Tibial nerve (tissue), 4 donors: ENCODE results near the gene ENKD1. TPM values are rescaled to one million over a fixed set of nuclear protein-coding genes. Genes with fewer than 3 reads are reported as not detected.

ENCODE experiments used
- DNase-seq, 2 donors: peaks; one replicate each; pipeline ENCODE4 v3.0.0-alpha.2; 2019; ENCODE audit warnings: low spot score in 2 of 2
- H3K27ac ChIP-seq, 4 donors: fragments of 200-600 bp; sonication (generic) in 3 of 4; one replicate each; pipeline ENCODE4 v1.5.1; 2017 to 2019; ENCODE audit warnings: mild to moderate bottlenecking in 1 of 4
- H3K27me3 ChIP-seq, 2 donors: fragments of 200-600 bp; sonication (generic) in 1 of 2; one replicate each; pipeline versions ENCODE4 v1.5.1 to v1.6.0; 2017 to 2019
- H3K36me3 ChIP-seq, 3 donors: fragments of 200-600 bp; sonication (generic); one replicate each; pipeline ENCODE4 v1.5.1; 2018 to 2019
- H3K4me1 ChIP-seq, 4 donors: fragments of 200-600 bp; sonication (generic) in 3 of 4; one replicate each; pipeline ENCODE4 v1.5.1; 2017 to 2019
- H3K4me3 ChIP-seq, 4 donors: fragments of 200-600 bp; sonication (generic) in 3 of 4; one replicate each; pipeline ENCODE4 v1.5.1; 2017 to 2019; ENCODE audit warnings: mild to moderate bottlenecking in 1 of 4, moderate library complexity in 1 of 4
- H3K9me3 ChIP-seq, 4 donors: fragments of 200-600 bp; sonication (generic) in 3 of 4; one replicate each; pipeline ENCODE4 v1.5.1; 2017 to 2019
- CTCF ChIP-seq, 5 experiments: fragments of 200-600 bp in 3 of 5; fragments of 450-650 bp in 2 of 5; sonication (generic) in 3 of 5; IDR thresholded peaks; one replicate each; pipeline ENCODE4 v1.5.1; 2016 to 2019; ENCODE audit warnings: antibody characterized with exemption in 5 of 5, mild to moderate bottlenecking in 3 of 5, moderate library complexity in 2 of 5
- EP300 ChIP-seq, 2 donors: sonication (generic); formaldehyde crosslinking; IDR thresholded peaks; one replicate each; pipeline ENCODE4 v1.6.1; 2017; ENCODE audit warnings: antibody characterized with exemption in 2 of 2, mild to moderate bottlenecking in 1 of 2
- POLR2A ChIP-seq, 2 donors: fragments of 450-650 bp; IDR thresholded peaks; one replicate each; pipeline ENCODE4 v1.6.1; 2017; ENCODE audit warnings: antibody characterized with exemption in 2 of 2, mild to moderate bottlenecking in 2 of 2, moderate library complexity in 2 of 2
- WGBS, 2 donors: methylation state at CpG; one replicate each; pipeline ENCODE4 v1.1.5; 2018; 5-methylcytosine and 5-hydroxymethylcytosine counted together
- total RNA-seq, 4 donors: library from RNA; depleted of rRNA; stranded (reverse); fragments of >200 nt; gene quantifications; one replicate each; pipeline ENCODE4 v1.1.0, GENCODE V29; 2016

ENKD1 gene
- total RNA-seq, 4 donors from 2014 or later = 32.6 to 53.8 (median 45.6) TPM

- Histone ChIP-seq H3K4me1 (peaks cover 0 to 12% (median 0%) of the 10 kb centered on the region in 4 donors), H3K27me3 (no peaks in the 10 kb centered on the region), H3K27ac (no peak overlapping the region), H3K4me3 (no peak overlapping the region), H3K36me3 (peaks cover 0 to 51% (median 0%) of the 10 kb centered on the region in 3 donors), H3K9me3 (no peaks in the 10 kb centered on the region)
- no peak for TF ChIP-seq POLR2A (IDR thresholded peaks at IDR 0.05)
- no peak for TF ChIP-seq CTCF (IDR thresholded peaks at IDR 0.05)
- TF ChIP-seq EP300 (IDR thresholded peaks at IDR 0.05) = no peak
- no peak for DNase-seq
- WGBS, 2 donors = 86 to 89% methylated on average over 10 of the region's 10 CpGs
Measured at GRCh38 chr16:67679935-67680897, 13.7 kb upstream of the ENKD1 start.

- peaks cover 0 to 29% (median 9%) of the 10 kb centered on the region in 4 donors for H3K4me1 ChIP-seq
- TF ChIP-seq EP300 (IDR thresholded peaks at IDR 0.05) = no peak
- TF ChIP-seq POLR2A (IDR thresholded peaks at IDR 0.05) = no peak
- TF ChIP-seq CTCF (IDR thresholded peaks at IDR 0.05) = no peak
- H3K36me3 ChIP-seq = peaks cover 0 to 41% (median 0%) of the 10 kb centered on the region in 3 donors
- H3K27ac ChIP-seq = no peak overlapping the region
- H3K9me3 ChIP-seq = no peaks in the 10 kb centered on the region
- 77 to 82% methylated on average over 12 of the region's 12 CpGs for WGBS, 2 donors
- no peaks in the 10 kb centered on the region for H3K27me3 ChIP-seq
- no peak overlapping the region for H3K4me3 ChIP-seq
- DNase-seq = no peak
Measured at GRCh38 chr16:67678354-67679023, 11.9 kb upstream of the ENKD1 start.

- no peak for DNase-seq
- 85 to 93% methylated on average over 1 of the region's 1 CpG for WGBS, 2 donors
- Histone ChIP-seq H3K27ac (no peak overlapping the region), H3K4me3 (no peak overlapping the region), H3K27me3 (no peaks in the 10 kb centered on the region), H3K36me3 (peaks cover 0 to 34% (median 0%) of the 10 kb centered on the region in 3 donors), H3K9me3 (no peaks in the 10 kb centered on the region), H3K4me1 (peaks cover 0 to 37% (median 16%) of the 10 kb centered on the region in 4 donors)
- TF ChIP-seq POLR2A (IDR thresholded peaks at IDR 0.05) (no peak), EP300 (IDR thresholded peaks at IDR 0.05) (no peak)
Measured at GRCh38 chr16:67677712-67678111, 11.2 kb upstream of the ENKD1 start.

- TF ChIP-seq EP300 (IDR thresholded peaks at IDR 0.05) = no peak
- WGBS, 2 donors = 64 to 76% methylated on average over 8 of the region's 8 CpGs
- no peaks in the 10 kb centered on the region for H3K27me3 ChIP-seq
- peak overlapping the region in 1 of 4 donors; percentile 32 for H3K27ac ChIP-seq
- DNase-seq = no peak
- peaks cover 0 to 30% (median 0%) of the 10 kb centered on the region in 3 donors for H3K36me3 ChIP-seq
- H3K4me3 ChIP-seq = no peak overlapping the region
- no peaks in the 10 kb centered on the region for H3K9me3 ChIP-seq
- H3K4me1 ChIP-seq = peaks cover 0 to 42% (median 16%) of the 10 kb centered on the region in 4 donors
Measured at GRCh38 chr16:67676939-67677338, 10.4 kb upstream of the ENKD1 start.

- Histone ChIP-seq H3K27ac (peak overlapping the region in 1 of 4 donors; percentile 32), H3K36me3 (peaks cover 0 to 25% (median 0%) of the 10 kb centered on the region in 3 donors), H3K9me3 (no peaks in the 10 kb centered on the region), H3K4me1 (peaks cover 0 to 42% (median 16%) of the 10 kb centered on the region in 4 donors), H3K4me3 (no peak overlapping the region), H3K27me3 (no peaks in the 10 kb centered on the region)
- DNase-seq = no peak
- WGBS, 2 donors = 75 to 77% methylated on average over 4 of the region's 4 CpGs
- no peak for TF ChIP-seq EP300 (IDR thresholded peaks at IDR 0.05)
- TF ChIP-seq POLR2A (IDR thresholded peaks at IDR 0.05) = no peak
- TF ChIP-seq CTCF (IDR thresholded peaks at IDR 0.05) = no peak
Measured at GRCh38 chr16:67676516-67676915, 10.0 kb upstream of the ENKD1 start.
